Endothelial cell of umbilical vein (primary cell): ENCODE data around the gene FANCL. TPM values are rescaled to one million over a fixed set of nuclear protein-coding genes. Genes with fewer than 3 reads are reported as not detected.
"Not testable (repeated sequence)": the region's sequence is repeated elsewhere in the genome, so short reads cannot be mapped to it uniquely, and the experiment has no call there.

ENCODE experiments used
- BruUV-seq: library from RNA; stranded (reverse); fragments of 400-500 nt; replicated peaks from 2 replicates; lab custom pipeline; 2021; lab: Mats Ljungman, UMichigan
- CTCF ChIA-PET: fragments of 300-600, 350-600 bp; sonication (Branson Sonifier 250); formaldehyde crosslinking; loops from one replicate; lab custom pipeline; 2021; ENCODE audit warnings: antibody characterized with exemption, inconsistent platforms; lab: Charles Lee
- POLR2A ChIA-PET: fragments of 300-600, 350-600 bp; sonication (Branson Sonifier 250); formaldehyde crosslinking; loops from one replicate; lab custom pipeline; 2021; ENCODE audit warnings: antibody characterized with exemption, inconsistent platforms; lab: Charles Lee
- DNase-seq: peaks from one replicate; pipeline ENCODE4 v3.0.0-alpha.2; 2011; ENCODE audit warnings: low read depth, low spot score
- FAIRE-seq: peaks from 2 replicates; lab custom pipeline; 2011; peaks lifted over from hg19 to GRCh38; lab: Jason Lieb, UNC
- H2AFZ ChIP-seq: 2 replicates; pipeline ENCODE4 v1.6.0; 2012; ENCODE audit warnings: low read depth, low read length, control low read depth, inconsistent platforms
- H3K27ac ChIP-seq: 2 replicates; pipeline ENCODE4 v1.5.1; 2011; ENCODE audit warnings: low read depth, mild to moderate bottlenecking, control low read depth, low read length, moderate library complexity; ENCODE audit not compliant: insufficient read depth
- H3K27me3 ChIP-seq, 2 experiments: 2 replicates each; pipeline versions ENCODE4 v1.6.0 to v1.6.1; 2011; ENCODE audit warnings: low read length in 2 of 2, mixed read lengths in 1 of 2; ENCODE audit not compliant: control insufficient read depth in 2 of 2, insufficient read depth in 2 of 2
- H3K36me3 ChIP-seq, 2 experiments: 2 replicates in 1 of 2; 3 replicates in 1 of 2; pipeline ENCODE4 v1.5.1; 2011; ENCODE audit warnings: low read length in 2 of 2, mild to moderate bottlenecking in 1 of 2, moderate library complexity in 1 of 2; ENCODE audit not compliant: control insufficient read depth in 2 of 2, insufficient read depth in 2 of 2; ENCODE audit errors: extremely low read depth in 1 of 2
- H3K4me1 ChIP-seq: 3 replicates; pipeline ENCODE4 v1.5.1; 2011; ENCODE audit warnings: mild to moderate bottlenecking, low read length; ENCODE audit not compliant: control insufficient read depth, insufficient read depth; ENCODE audit errors: extremely low read depth
- H3K4me2 ChIP-seq: 2 replicates; pipeline ENCODE4 v1.6.1; 2011; ENCODE audit warnings: low read length, control low read depth, mixed read lengths; ENCODE audit not compliant: insufficient read depth
- H3K4me3 ChIP-seq, 3 experiments: fragments of 200-600 bp in 1 of 3; sonication (generic), shearing (Covaris generic) in 1 of 3; replicated peaks in 1 of 3; 2 replicates each; pipeline ENCODE4 v1.5.1; 2011 to 2016; ENCODE audit warnings: control low read depth in 3 of 3, low read length in 3 of 3, mild to moderate bottlenecking in 2 of 3, inconsistent platforms in 1 of 3, low read depth in 1 of 3, moderate library complexity in 1 of 3; ENCODE audit not compliant: insufficient read depth in 1 of 3
- H3K79me2 ChIP-seq: 2 replicates; pipeline ENCODE4 v1.6.0; 2012; ENCODE audit warnings: low read length, inconsistent platforms; ENCODE audit not compliant: control insufficient read depth, insufficient read depth
- H3K9ac ChIP-seq: replicated peaks from 2 replicates; pipeline ENCODE3; 2011; ENCODE audit warnings: low read length, control low read depth; ENCODE audit not compliant: insufficient read depth; ENCODE audit errors: extremely low read depth
- H3K9me1 ChIP-seq: replicated peaks from 3 replicates; pipeline ENCODE4 v1.6.0; 2011; ENCODE audit warnings: mild to moderate bottlenecking, low read length; ENCODE audit not compliant: control insufficient read depth, insufficient read depth; ENCODE audit errors: extremely low read depth
- H3K9me3 ChIP-seq: replicated peaks from 2 replicates; pipeline ENCODE4 v1.5.1; 2012; ENCODE audit warnings: low read length, inconsistent platforms; ENCODE audit not compliant: control insufficient read depth, insufficient read depth
- H4K20me1 ChIP-seq: replicated peaks from 2 replicates; pipeline ENCODE3; 2011; ENCODE audit warnings: mild to moderate bottlenecking, low read length; ENCODE audit not compliant: control insufficient read depth, insufficient read depth; ENCODE audit errors: extremely low read depth
- EZH2 ChIP-seq: IDR thresholded peaks from 2 replicates; pipeline ENCODE4 v1.6.1; 2012; ENCODE audit warnings: borderline replicate concordance, low read depth, mild to moderate bottlenecking, moderate library complexity, low read length, inconsistent platforms; ENCODE audit not compliant: severe bottlenecking
- FOS ChIP-seq: IDR thresholded peaks from 2 replicates; pipeline ENCODE4 v1.6.1; 2011; ENCODE audit warnings: mild to moderate bottlenecking, low read length, moderate library complexity, borderline replicate concordance; ENCODE audit not compliant: insufficient read depth
- GATA2 ChIP-seq: IDR thresholded peaks from 2 replicates; pipeline ENCODE4 v1.7.0; 2011; ENCODE audit warnings: low read depth, mild to moderate bottlenecking, moderate library complexity, mixed read lengths, low read length; ENCODE audit not compliant: insufficient read length, insufficient read depth
- JUN ChIP-seq: IDR thresholded peaks from 2 replicates; pipeline ENCODE4 v1.6.1; 2011; ENCODE audit warnings: borderline replicate concordance, low read depth; ENCODE audit not compliant: insufficient read length, insufficient read depth
- MAX ChIP-seq: IDR thresholded peaks from 2 replicates; pipeline ENCODE4 v1.6.1; 2011; ENCODE audit not compliant: insufficient read depth, insufficient read length
- MYC ChIP-seq: IDR thresholded peaks from one replicate; pipeline ENCODE4 v1.6.1; 2011; ENCODE audit warnings: mild to moderate bottlenecking, low read depth, low read length
- POLR2A ChIP-seq: IDR thresholded peaks from 2 replicates; pipeline ENCODE4 v1.6.1; 2012; ENCODE audit warnings: low read depth, mild to moderate bottlenecking, control low read depth, low read length
- POLR2AphosphoS5 ChIP-seq: IDR thresholded peaks from 2 replicates; pipeline ENCODE4 v1.6.1; 2012; ENCODE audit warnings: low read depth, mild to moderate bottlenecking, control low read depth, low read length, moderate library complexity; ENCODE audit not compliant: insufficient read depth
- dilution Hi-C: fragments of 300-500 bp; cut with MboI; formaldehyde crosslinking; loops from one replicate; pipeline ENCODE4 v1.15.0; 2019; ENCODE audit warnings: low sequenced_read_pairs; ENCODE audit not compliant: extremely low pct_ligation_motif_present
- intact Hi-C: fragments of 100-400 bp; cut with micrococcal nuclease; formaldehyde crosslinking; loops from one replicate; pipeline ENCODE4 v1.10.0; 2022
- polyA plus RNA-seq, 4 experiments: library from polyadenylated mRNA; depleted of rRNA in 3 of 4; stranded (reverse) in 3 of 4; unstranded in 1 of 4; fragments of >200 nt; gene quantifications; 2 replicates each; pipeline versions ENCODE4 v1.2.1 to v1.2.3, GENCODE V29; 2011 to 2012; ENCODE audit warnings: missing spikeins in 1 of 4
- total RNA-seq: library from RNA; stranded (reverse); gene quantifications from 2 replicates; pipeline ENCODE4 v1.2.3, GENCODE V29; 2021
- TF ChIP-seq, protein P1 (sequence below), 2 donors: IDR thresholded peaks; 1 replicate in 1 of 2; 2 replicates in 1 of 2; pipeline ENCODE4 v1.5.1; 2011; ENCODE audit warnings: low read length in 2 of 2, mild to moderate bottlenecking in 2 of 2, moderate library complexity in 2 of 2, control low read depth in 1 of 2, inconsistent platforms in 1 of 2, low read depth in 1 of 2; ENCODE audit not compliant: insufficient read depth in 1 of 2; ENCODE audit errors: extremely low read depth in 1 of 2

The FANCL gene
- total and polyA plus RNA-seq, 2 donors (not counting 3 experiments of a cell fraction or from before 2014, with no cell fraction given): 10.3 to 15.8 TPM

DNA sequence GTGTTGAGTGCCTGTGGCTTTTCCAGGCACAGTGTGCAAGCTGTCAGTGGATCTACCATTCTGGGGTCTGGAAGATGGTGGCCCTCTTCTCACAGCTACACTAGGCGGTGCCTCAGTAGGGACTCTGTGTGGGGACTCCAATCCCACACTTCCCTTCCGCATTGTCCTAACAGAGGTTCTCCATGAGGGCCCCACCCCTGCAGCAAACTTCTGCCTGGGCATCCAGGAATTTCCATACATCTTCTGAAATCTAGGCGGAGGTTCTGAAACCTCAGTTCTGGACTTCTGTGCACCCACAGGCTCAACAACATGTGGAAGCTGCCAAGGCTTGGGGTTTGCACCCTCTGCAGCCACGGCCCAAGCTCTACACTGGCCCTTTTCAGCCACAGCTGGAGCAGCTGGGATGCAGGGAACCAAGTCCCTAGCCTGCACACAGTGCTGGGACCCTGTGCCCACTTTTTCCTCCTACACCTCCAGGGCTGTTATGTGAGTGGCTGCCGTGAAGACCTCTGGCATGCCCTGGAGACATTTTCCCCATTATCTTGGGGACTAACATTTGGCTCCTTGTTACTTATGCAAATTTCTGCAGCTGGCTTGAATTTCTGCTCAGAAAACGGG, 30.1 kb downstream of the FANCL start:
- CTCF ChIA-PET, BruUV-seq, H3K36me3 ChIP-seq, H3K9me1 ChIP-seq, H3K9ac ChIP-seq, H3K27ac ChIP-seq, H3K4me1 ChIP-seq, H3K4me3 ChIP-seq, H3K4me2 ChIP-seq, POLR2A ChIA-PET, H2AFZ ChIP-seq, H3K79me2 ChIP-seq, H4K20me1 ChIP-seq, DNase-seq, H3K27me3 ChIP-seq, FAIRE-seq, H3K9me3 ChIP-seq, intact Hi-C loops, dilution Hi-C loops: not testable (repeated sequence)

DNA sequence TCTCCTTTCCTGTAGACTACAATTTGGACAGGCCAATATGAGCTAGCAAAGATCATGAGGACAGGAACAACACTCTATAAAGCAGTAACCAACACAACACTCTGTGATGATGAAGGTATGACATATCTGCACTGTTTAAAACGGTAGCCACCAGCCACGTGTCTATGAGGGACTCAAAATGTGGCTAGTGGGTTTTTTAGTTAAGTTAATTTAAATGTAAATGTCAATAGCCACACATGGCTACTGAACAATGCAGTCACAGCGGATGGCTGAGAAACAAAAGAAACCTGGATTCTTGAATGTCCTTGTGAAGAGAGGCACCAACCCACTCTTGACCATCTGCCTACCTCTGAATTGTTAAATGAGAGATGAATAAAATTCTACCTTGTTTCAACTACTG, 33.9 kb downstream of the FANCL start:
- no peak for FAIRE-seq
- H4K20me1 ChIP-seq: no peaks in the 10 kb centered on the region
- dilution Hi-C loops (no loop called here), intact Hi-C loops (no loop called here)
- no peaks in the 10 kb centered on the region for H3K36me3 ChIP-seq
- DNase-seq: no peak
- no peaks in the 10 kb centered on the region for H3K9me1 ChIP-seq
- no TSS peak for BruUV-seq
- no peak overlapping the region for H3K4me3 ChIP-seq
- ChIA-PET POLR2A (no interaction called here), CTCF (interaction anchor here (0.8 to 1.5 kb wide), 2 partner anchors 8 to 11 kb away, joined by 3 to 6 read pairs; no protein-coding TSS in a partner anchor)
- H2AFZ ChIP-seq: no peak overlapping the region
- H3K4me1 ChIP-seq: peaks cover 12% of the 10 kb centered on the region
- H3K9ac ChIP-seq: no peak overlapping the region
- no peak overlapping the region for H3K27ac ChIP-seq
- H3K27me3 ChIP-seq: no peaks in the 10 kb centered on the region
- TF ChIP-seq GATA2: no peak
- TF ChIP-seq EZH2: no peak
- no peak for TF ChIP-seq JUN
- no peak for TF ChIP-seq POLR2A
- TF ChIP-seq POLR2AphosphoS5: no peak
- TF ChIP-seq, protein P1, sequence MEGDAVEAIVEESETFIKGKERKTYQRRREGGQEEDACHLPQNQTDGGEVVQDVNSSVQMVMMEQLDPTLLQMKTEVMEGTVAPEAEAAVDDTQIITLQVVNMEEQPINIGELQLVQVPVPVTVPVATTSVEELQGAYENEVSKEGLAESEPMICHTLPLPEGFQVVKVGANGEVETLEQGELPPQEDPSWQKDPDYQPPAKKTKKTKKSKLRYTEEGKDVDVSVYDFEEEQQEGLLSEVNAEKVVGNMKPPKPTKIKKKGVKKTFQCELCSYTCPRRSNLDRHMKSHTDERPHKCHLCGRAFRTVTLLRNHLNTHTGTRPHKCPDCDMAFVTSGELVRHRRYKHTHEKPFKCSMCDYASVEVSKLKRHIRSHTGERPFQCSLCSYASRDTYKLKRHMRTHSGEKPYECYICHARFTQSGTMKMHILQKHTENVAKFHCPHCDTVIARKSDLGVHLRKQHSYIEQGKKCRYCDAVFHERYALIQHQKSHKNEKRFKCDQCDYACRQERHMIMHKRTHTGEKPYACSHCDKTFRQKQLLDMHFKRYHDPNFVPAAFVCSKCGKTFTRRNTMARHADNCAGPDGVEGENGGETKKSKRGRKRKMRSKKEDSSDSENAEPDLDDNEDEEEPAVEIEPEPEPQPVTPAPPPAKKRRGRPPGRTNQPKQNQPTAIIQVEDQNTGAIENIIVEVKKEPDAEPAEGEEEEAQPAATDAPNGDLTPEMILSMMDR (IDR thresholded peaks at IDR 0.05; ENCODE audit: extremely low read depth in 1 of 2, insufficient read depth in 1 of 2, low read depth in 1 of 2, low read length in 2 of 2): no peak
- TF ChIP-seq MAX: no peak
- TF ChIP-seq MYC: no peak
- no peak for TF ChIP-seq FOS
- no peak overlapping the region for H3K4me2 ChIP-seq
- H3K9me3 ChIP-seq: no peaks in the 10 kb centered on the region
- peaks cover 2% of the 10 kb centered on the region for H3K79me2 ChIP-seq
